GM18498 (cell line): ENCODE data around the gene APMAP.
A peak's percentile ranks its signal among the peaks of the same experiment; 100 is the strongest.
"Not testable (repeated sequence)": the region's sequence is repeated elsewhere in the genome, so short reads cannot be mapped to it uniquely, and the experiment has no call there.

ENCODE experiments used
- ATAC-seq: cut with Tn5 transposase; IDR thresholded peaks from one replicate; pipeline ENCODE4 v1.9.1; 2021; ENCODE audit warnings: mild to moderate bottlenecking, moderate library complexity; ENCODE audit not compliant: unreplicated experiment

The APMAP gene

DNA sequence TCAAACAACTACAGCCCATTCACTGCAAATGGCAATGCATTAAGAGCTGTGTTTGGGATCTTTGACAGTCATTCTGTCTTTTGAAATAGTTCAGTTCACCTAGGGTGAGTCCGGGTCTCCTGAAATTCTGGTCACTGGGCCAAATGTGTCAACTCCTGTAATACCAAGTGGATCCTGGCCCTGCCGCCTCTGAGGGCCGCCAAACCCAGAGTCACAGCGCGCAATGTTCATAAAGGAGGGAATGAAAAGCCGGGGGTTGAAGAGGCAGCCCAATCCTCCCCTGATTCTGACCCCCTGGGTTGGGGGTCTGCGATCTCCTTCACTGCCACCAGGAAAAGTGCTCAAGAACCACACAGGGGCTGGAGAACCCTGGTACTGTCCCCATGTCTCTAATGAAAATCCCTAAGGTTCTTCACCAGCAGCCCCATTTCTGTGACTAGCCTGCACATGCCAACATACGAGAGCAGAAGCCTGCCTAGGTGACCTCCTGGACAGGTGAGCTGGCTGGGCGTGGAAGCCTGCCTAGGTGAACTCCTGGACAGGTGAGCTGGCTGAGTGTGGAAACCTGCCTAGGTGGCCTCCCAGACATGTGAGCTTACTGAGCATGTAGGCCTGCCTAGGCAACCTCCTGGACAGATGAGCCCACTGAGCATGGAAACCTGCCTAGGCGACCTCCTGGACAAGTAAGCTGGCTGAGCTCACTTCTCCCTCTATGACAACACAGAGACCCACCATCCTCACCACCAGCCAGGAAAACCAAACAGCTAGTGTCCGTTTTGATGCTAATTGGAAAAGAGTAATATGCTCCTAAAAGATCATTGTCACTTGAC lies 16.1 kb upstream of the APMAP start:
- no peak for ATAC-seq

GRCh38 chr20:25007491-25008305 lies 15.1 kb upstream of the APMAP start:
- ATAC-seq = no peak

- ATAC-seq = no peak
These were observed 14.0 kb upstream of the APMAP start for GRCh38 chr20:25006431-25007167.

DNA sequence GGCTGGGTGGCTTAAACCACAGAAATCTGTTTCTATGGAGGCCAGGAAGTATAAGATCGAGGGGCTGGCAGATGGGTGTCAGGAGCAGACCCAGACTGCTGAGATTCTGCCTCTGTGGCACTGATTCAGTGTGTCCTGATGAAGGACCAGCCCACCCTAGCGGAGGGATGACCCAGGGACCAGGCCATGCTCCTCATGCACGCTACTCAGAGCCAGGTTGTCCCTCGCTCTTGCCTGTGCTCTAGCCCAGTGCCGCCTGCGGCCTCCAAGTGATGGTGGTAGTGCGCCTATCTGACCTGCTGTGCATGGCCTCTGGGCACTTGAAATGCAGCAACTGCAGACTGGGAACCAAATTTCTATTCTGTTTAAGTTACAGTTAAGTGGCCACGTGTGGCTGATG lies 13.1 kb upstream of the APMAP start:
- ATAC-seq = no peak

GRCh38 chr20:25005220-25005619 lies 12.7 kb upstream of the APMAP start:
- ATAC-seq = no peak

DNA sequence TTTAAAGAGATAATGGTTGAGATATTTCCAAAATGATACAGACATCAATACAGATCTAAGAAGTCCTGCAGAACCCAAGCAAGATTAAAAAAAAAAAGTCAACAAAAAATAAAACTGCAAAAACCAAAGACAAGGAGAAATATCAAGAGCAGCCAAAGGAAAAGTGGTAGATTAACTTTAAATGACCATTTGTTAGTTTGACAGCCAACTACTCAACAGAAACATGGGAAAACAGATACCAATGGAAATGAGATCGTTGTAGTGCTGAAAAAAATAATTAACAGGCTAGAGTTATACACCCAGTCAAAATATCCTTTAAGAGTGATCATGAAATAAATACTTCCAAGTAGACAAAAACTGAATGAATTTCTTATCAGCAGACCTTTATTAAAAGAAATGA lies 10.5 kb upstream of the APMAP start:
- ATAC-seq = no peak

- not testable (repeated sequence) for ATAC-seq
These were observed 8.8 kb upstream of the APMAP start for GRCh38 chr20:25001323-25001722.

DNA sequence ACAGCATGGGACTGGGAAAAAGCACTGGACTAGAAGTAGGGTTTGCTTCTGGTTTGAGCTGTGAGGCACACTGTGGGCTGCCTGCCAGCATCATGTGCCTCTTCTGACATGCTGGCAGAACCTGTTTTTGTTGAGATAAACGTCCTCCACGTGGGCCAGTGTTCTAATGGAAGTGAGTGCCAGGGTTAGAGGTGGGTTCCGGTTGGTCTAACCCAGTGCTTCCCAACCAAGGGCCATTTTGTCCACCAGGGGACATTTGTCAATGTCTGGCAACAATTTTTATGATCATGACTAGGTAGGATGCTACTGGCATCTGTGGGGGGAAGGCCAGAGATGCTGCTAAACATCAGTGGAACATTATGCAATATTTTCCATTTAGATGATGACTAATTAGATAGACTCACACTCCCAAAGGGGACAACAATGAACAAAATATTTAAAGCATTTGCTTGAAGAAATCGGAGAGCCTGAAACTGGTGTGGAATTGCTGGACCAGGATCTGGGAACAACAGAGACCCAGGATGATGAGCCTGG lies 7.8 kb upstream of the APMAP start:
- ATAC-seq = no peak

GRCh38 chr20:24999568-24999967 lies 7.0 kb upstream of the APMAP start:
- no peak for ATAC-seq

DNA sequence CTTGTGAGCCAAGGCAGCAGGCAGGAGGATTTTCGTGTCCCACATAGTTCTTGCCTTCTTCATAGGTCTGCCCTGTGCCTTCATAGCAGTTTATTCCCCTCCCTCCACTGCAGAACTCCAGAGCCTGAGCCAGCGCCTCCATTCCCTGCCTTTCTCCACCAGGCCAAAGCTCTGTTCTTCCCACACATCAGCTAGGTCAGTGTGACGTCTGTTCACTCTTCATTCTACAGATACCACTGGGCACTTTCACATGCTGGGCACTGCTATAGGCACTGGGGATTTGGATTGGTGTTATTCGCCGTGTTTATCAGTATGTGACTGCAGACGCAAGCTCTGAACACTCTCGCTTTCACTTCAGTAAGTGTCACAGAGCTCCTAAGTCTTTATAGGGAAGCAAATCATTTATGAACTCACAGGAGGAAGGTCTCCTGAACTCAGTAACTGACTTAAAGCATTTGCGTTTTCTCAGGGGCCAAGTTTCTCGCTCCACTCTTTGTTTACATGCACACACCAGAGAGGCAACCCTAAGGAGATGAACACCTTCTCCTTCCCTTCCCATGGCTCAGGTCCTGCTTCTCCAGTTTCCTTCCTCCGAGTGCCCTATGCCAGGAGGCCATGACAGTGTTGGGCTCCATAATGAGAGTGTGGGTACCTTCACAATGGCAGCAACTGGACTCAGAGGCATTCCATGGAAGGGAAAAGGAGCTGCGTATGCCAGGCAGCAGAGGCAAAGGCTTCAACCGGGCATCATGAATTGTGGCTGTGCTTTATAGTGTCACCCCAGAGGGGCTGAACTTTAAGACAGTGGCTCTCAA lies 6.3 kb upstream of the APMAP start:
- no peak for ATAC-seq

GRCh38 chr20:24998121-24998520 lies 5.6 kb upstream of the APMAP start:
- ATAC-seq = no peak

DNA sequence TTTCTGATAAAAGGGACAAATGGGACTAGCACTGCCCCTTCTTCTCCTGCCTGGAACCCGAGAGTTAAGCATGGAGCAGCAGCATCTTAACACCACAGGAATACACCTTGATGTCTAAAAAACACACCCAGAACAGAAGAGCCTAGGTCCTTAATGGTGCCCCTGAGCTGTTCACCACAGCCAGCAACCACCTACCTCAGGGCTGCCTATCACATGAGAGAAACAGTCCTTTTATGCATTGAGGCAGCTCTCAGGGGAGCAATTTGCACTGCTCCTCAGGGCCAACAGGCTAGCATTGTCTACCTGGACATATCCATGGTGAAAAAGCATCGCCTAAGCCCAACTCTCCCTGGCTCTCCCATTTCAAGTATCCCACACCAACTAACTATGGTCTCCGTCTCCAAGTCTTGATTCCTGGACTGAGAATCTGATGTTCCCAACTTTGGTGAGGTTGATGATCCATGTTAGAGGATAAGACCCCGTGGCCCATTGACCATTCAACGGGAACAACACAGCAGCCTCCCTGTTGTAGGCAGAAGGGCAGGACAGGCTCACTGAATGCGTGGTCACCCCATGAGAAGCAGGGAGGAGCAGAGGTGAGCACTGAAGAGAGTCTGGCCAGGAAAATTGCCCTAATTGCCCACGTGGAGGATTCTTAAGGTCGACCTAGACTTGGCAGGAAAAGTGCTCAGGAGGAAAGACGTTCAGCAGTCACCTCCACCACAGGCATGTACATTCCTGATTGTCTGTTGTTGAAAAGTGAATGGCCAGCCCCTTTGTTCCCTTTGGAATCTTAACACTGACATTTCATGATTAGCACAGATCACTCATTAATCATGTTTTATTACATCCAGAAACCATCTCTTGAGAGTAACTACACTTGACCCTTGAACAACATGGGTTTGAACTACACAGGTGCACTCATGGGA lies 4.2 kb upstream of the APMAP start:
- no peak for ATAC-seq

GRCh38 chr20:24995741-24996448 lies 3.3 kb upstream of the APMAP start:
- ATAC-seq = no peak

DNA sequence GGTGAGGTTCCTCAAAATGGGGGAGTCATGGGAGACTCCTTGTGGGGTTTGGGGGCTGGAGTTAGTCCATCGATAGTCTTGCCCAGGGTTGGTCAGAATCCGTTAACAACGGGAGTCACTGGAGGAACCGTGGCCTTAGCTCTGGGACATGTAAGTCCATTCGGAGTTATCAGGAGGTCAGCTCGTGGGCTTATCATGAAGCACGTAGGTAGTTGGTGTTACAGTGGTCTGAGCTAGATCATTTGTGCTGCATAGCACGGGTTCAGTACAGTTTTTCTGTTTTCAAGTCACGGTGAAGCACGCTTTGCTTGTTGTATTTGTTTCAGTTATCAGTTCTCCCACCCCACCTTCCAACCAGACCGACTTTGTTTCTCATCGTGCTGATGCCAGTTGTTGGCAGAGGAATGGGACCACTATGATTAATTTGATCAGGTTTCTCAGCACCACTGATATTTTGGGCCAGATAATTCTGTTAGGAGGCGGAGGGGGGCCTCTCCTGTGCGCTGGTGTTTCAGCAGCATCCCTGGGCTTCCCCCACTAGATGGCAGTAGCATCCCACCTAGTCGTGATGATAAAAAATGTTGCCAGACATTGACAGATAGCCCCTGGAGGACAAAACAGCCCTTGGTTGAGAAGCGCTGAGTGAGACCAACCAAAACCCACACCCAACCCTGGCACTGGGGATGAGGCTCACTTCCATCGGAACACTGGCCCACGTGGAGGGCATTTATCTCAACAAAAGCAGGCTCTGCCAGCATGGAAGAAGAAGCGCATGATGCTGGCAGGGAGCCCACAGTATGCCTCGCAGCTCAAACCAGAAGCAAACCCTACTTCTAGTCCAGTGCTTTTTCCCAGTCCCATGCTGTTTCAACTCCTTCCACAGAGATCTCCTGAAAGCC lies 2.2 kb upstream of the APMAP start:
- no peak for ATAC-seq

DNA sequence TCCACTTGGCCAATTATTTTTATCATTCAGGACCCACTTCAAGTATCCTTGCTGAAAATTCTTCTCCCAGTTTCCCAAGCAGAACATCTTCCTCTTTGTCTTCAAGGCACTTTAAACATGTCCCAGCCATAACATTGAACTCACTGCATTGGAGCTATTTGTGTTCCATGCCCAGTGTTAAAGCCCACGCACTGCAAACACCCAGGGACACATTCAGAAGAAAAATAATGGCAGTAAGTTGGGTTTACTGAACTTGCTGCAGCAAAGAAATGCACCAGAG lies 1.6 kb upstream of the APMAP start:
- ATAC-seq = no peak

- no peak for ATAC-seq
These were observed 1.0 kb upstream of the APMAP start for GRCh38 chr20:24993337-24994185.

GRCh38 chr20:24991897-24992486 lies 559 bp downstream of the APMAP start:
- ATAC-seq = peak; percentile 28
